Stimulated activated CD4-positive, alpha-beta T cell treated with anti-CD3 and anti-CD28 coated beads, Interleukin-1b, Interleukin-23, amount 100 ng/mL, for 4 hours (primary cell): Measurements from ENCODE around the gene PLEKHA7.

ENCODE experiments used
- DNase-seq, 2 donors: peaks; one replicate each; pipeline ENCODE4 v3.0.0-alpha.2; 2020; ENCODE audit warnings: low read depth in 2 of 2

The PLEKHA7 gene

DNA sequence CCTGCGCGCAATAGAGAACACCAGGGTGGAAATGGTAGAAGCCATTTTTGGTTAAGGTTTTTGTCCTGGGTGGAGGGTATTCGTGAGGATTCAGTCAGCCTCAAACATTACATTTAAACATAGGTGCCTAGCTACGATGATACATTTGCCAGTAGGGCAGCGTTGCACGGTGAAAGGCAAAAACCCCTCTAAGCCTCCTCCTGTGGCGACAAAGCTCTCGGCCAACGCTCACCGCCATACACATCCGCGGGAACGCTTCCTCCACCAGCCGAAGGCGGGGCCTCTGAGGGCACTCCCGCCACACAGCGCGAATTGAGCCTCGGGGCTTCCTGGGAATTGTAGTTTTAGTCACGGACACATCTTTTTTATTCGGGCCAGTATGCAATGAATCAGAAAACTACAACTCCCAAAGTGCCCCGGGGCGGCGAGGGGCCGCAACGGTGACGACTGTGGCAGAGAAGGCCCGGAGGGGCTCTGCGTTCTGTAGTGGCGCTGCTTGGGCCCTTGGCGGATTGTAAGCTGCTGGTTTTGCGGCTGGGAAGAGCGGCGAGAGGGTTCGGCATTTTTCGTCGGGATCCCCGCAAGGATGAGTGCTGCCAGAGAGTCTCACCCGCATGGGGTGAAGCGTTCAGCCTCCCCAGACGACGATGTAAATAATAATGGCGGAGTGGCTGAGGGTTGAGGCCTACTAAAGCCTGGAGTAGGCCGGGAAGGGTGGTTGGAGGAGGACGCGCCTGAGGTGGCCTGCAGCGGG lies 275.8 kb downstream of the PLEKHA7 start, which contains the start of gene C11orf58:
C11orf58 (plus strand) TSS at position 455 of the 754 bp plus-strand sequence; CDS start at position 587, 132 bp downstream.
- DNase-seq, result peak; percentile 85 to 87

DNA sequence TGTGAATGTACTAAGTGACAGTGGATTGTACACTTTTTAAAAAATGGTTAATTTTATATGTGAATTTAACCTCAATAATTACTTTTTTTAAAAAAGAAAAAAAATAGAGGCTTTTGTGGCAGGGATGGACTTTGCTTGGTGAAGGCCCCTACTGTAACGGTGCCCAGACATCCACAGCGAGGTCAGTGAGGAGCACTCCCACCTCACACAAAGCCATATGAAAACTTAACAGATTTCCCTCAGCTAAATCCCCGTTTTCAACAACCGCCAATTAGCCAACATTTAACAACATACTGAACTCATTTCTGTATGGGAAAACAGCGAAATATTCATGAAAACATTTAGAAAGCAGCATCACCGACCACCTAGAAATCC lies 276.4 kb downstream of the PLEKHA7 start:
- DNase-seq, result no peak
